Right kidney (tissue), 1 donor: ENCODE data around the gene SNX10.

Source experiments
- DNase-seq: peaks from one replicate; pipeline ENCODE4 v3.0.0-alpha.2; 2016

SNX10 gene

DNA sequence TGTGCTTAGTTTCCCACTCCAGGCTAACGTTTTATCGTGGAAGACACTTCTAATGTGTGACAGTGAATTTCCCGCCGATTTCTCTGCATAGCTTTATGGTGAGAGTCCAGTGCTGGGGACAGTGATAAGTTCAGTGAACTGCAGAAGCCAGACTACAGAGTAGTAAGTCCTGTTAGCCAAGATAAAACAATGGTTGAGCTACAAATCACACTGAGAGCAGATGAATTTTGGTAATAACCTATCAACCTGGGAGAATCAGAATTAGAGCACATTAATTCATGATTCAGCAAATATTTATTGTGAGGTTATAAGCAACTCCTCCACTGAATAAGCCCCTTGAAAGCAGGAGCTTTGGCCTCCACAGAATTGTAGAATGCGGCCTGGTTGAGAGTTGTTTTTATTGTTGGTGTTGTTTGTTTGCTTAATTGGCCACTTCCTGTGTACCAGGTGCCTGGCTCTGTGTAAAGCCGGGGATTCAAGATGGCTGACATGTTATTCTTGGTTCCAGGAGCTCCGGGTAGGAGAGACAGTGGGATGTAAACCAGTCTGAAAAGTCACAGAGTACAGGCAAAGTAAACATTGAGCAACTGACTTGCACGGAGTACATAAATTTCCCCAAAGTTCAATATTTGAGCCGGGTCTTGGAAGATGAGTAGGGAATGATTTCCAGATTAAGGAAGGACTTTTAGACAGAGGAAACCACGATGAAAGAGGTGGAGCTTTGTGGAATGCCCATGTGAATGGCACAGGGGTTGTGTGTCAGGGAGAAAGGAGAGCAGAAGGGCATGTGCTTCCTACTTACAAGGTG is 112.7 kb downstream of the SNX10 start:
- no peak for DNase-seq

DNA sequence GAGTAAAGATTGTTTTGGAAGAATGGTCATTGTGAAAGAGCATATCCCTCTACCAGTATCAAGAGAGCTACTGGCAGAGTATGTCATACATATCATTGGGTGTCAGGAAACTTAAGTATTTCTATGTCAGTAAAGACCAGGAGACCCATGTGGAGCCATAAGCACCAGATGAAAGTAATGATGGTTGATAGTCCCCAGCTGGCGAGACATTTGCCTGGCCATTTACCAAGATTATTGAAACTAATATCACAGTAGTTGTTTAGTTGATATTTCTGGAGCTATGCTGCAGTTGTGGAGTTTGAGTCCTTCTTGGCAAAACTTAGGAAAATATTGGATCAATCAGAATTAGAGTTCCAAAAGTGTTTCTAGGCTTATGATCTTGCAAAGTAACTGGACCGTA is 114.8 kb downstream of the SNX10 start:
- DNase-seq: no peak

DNA sequence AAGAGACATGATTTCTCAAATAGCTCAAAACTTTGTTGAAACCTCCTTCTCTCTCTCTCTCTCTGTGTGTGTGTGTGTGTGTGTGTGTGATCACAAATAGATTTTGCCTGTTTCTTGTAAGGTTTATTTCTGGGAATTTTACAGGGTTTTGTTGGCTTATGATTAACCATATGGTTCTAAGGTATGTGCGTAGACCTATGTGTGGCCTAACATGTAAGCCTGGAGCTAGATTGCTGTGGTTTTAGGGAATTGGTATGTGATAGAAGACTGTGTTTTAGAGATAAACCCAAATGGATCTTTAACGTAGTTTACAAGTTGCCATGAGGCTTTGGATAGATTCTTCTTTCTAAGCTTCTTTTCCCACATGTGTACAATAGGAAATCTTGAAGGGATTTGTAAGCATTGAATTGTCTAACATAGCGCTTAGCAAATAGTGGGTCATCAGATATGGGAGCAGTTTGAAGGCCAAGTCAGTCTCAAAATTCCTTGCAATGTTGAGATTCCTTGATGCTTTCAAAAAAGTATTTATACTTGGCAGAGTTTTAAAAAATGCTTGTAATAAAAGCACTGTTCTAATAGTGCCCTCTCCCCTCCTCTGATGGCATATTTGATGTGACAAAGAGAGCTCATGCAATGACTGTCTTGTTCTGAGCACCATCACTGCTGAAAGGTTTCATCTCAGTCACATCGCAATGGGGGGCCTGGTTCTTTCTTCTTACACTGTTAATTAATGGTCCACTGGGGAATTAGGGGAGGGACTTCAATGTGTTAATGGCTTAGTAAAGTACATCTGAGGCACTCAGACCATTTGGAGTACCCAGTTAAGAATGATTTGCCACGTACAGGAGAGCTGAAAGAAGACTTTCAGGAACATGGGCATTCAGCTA is 118.2 kb downstream of the SNX10 start:
- DNase-seq: no peak

- DNase-seq: no peak
Observed at GRCh38 chr7:26413007-26413691, 121.5 kb downstream of the SNX10 start.

DNA sequence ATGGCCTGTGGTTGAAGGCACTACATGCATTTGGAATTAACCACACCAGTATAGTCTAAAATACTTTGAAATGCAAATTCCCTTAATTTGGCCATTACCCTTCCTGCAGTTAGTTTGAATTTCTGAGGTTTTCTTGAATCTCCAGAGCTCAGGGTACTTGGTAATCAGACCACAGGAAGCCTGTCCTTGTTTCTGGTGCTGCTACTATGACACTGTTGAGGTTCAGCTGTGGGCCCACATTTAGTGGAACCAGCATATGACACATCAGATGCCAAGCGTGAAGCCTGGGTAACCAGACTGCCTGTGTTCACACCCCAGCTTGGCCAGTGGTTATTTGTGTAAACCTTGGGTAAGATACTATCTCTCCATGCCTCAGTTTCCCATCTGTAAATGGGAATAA is 124.3 kb downstream of the SNX10 start:
- DNase-seq: no peak

GRCh38 chr7:26417911-26418413 is 126.3 kb downstream of the SNX10 start:
- DNase-seq: no peak

- DNase-seq: no peak
Observed at GRCh38 chr7:26419198-26419597, 127.5 kb downstream of the SNX10 start.

- DNase-seq: no peak
Observed at GRCh38 chr7:26420422-26421019, 128.9 kb downstream of the SNX10 start.

GRCh38 chr7:26422761-26423160 is 131.1 kb downstream of the SNX10 start:
- DNase-seq: no peak

DNA sequence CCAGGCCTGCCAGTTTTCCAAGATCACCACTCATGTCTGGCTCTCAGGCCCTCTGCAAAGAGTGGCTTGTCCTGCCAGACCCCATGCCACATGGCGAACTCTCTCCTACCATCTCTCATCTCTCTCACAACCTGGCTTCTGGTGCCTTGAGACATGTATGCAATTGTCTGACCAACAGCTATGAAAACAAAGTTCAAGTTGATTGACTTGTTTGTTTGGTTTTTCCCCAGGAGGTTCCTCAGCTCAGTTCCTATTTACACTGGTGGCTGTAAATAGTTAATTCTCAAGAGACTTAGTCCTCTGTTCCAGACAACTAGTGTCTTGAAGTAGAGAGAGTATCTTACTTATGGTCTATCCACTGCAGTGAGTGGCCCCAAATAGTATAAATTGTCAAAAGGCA is 131.8 kb downstream of the SNX10 start:
- no peak for DNase-seq
